ENCODE results near the gene INTS6L.
"Not testable (repeated sequence)": the region's sequence is repeated elsewhere in the genome, so short reads cannot be mapped to it uniquely, and the experiment has no call there.

The INTS6L gene

GRCh38 chrX:135581496-135581895 is 61.0 kb downstream of the INTS6L start:
- H3K36me3 ChIP-seq (ENCODE audit: low read length), result no peaks in the 10 kb centered on the region
- TF ChIP-seq, protein P1, sequence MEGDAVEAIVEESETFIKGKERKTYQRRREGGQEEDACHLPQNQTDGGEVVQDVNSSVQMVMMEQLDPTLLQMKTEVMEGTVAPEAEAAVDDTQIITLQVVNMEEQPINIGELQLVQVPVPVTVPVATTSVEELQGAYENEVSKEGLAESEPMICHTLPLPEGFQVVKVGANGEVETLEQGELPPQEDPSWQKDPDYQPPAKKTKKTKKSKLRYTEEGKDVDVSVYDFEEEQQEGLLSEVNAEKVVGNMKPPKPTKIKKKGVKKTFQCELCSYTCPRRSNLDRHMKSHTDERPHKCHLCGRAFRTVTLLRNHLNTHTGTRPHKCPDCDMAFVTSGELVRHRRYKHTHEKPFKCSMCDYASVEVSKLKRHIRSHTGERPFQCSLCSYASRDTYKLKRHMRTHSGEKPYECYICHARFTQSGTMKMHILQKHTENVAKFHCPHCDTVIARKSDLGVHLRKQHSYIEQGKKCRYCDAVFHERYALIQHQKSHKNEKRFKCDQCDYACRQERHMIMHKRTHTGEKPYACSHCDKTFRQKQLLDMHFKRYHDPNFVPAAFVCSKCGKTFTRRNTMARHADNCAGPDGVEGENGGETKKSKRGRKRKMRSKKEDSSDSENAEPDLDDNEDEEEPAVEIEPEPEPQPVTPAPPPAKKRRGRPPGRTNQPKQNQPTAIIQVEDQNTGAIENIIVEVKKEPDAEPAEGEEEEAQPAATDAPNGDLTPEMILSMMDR (IDR thresholded peaks at IDR 0.05; ENCODE audit: insufficient read depth, low read length, poor library complexity, severe bottlenecking), result no peak
- TF ChIP-seq EZH2phosphoT487 (conservative IDR thresholded peaks at IDR 0.05; ENCODE audit: low read length), result no peak
- no peak overlapping the region for H2AFZ ChIP-seq (ENCODE audit: low read depth, low read length, severe bottlenecking)
- no peak overlapping the region for H3K4me3 ChIP-seq (ENCODE audit: insufficient read depth, low read length, poor library complexity, severe bottlenecking)
- H3K9ac ChIP-seq (ENCODE audit: low read length), result no peak overlapping the region
- no peaks in the 10 kb centered on the region for H3F3A ChIP-seq (ENCODE audit: insufficient read depth)
- no peak overlapping the region for H3K27ac ChIP-seq (ENCODE audit: low read depth, low read length)
- no peaks in the 10 kb centered on the region for H3K27me3 ChIP-seq (ENCODE audit: low read length)
- H3K79me2 ChIP-seq (ENCODE audit: insufficient read depth, low read length), result no peaks in the 10 kb centered on the region
- no peaks in the 10 kb centered on the region for H4K20me1 ChIP-seq (ENCODE audit: low read depth, low read length)
- H3K9me3 ChIP-seq (ENCODE audit: insufficient read depth, low read length), result no peaks in the 10 kb centered on the region
- H3K4me2 ChIP-seq (ENCODE audit: low read depth, low read length, poor library complexity, severe bottlenecking), result no peak overlapping the region
- no peaks in the 10 kb centered on the region for H3K9me2 ChIP-seq (replicated peaks; ENCODE audit: insufficient read depth, low read length)

DNA sequence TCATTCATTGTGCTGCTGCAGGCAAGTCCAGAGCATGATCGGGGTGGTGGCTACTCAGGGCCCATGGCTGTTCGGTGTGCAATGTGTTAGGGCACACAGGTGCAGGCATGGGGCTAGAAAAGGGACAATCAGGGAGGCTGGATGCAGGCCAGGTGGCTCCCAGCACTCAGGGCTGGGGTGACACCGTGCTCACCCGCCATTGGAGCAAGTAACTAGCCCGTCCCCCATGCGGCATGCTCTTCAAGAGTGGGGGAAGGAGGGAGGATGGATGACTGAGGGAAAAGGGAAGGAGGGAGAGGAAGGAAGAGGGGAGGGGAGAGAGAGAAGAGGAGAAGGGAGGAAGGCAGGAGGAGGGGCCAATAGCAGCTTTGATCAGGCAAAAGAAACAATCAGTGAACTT is 64.7 kb downstream of the INTS6L start:
- Histone ChIP-seq H3K4me3 (ENCODE audit: insufficient read depth, low read length, poor library complexity, severe bottlenecking) (no peak overlapping the region), H4K20me1 (ENCODE audit: low read depth, low read length) (no peaks in the 10 kb centered on the region), H3K9me3 (ENCODE audit: insufficient read depth, low read length) (no peaks in the 10 kb centered on the region), H3F3A (ENCODE audit: insufficient read depth) (no peaks in the 10 kb centered on the region), H2AFZ (ENCODE audit: low read depth, low read length, severe bottlenecking) (no peak overlapping the region), H3K27me3 (ENCODE audit: low read length) (no peaks in the 10 kb centered on the region), H3K9me2 (replicated peaks; ENCODE audit: insufficient read depth, low read length) (no peaks in the 10 kb centered on the region), H3K9ac (ENCODE audit: low read length) (no peak overlapping the region), H3K4me2 (ENCODE audit: low read depth, low read length, poor library complexity, severe bottlenecking) (no peak overlapping the region), H3K79me2 (ENCODE audit: insufficient read depth, low read length) (no peaks in the 10 kb centered on the region), H3K36me3 (ENCODE audit: low read length) (no peaks in the 10 kb centered on the region), H3K27ac (ENCODE audit: low read depth, low read length) (no peak overlapping the region)
- no peak for TF ChIP-seq EZH2phosphoT487 (conservative IDR thresholded peaks at IDR 0.05; ENCODE audit: low read length)
- TF ChIP-seq, protein P1 (IDR thresholded peaks at IDR 0.05; ENCODE audit: insufficient read depth, low read length, poor library complexity, severe bottlenecking), result no peak

- TF ChIP-seq, protein P1 (IDR thresholded peaks at IDR 0.05; ENCODE audit: insufficient read depth, low read length, poor library complexity, severe bottlenecking), result no peak
- no peak for TF ChIP-seq EZH2phosphoT487 (conservative IDR thresholded peaks at IDR 0.05; ENCODE audit: low read length)
- Histone ChIP-seq H2AFZ (ENCODE audit: low read depth, low read length, severe bottlenecking) (no peak overlapping the region), H3K9me3 (ENCODE audit: insufficient read depth, low read length) (no peaks in the 10 kb centered on the region), H3K4me3 (ENCODE audit: insufficient read depth, low read length, poor library complexity, severe bottlenecking) (no peak overlapping the region), H3K27me3 (ENCODE audit: low read length) (no peaks in the 10 kb centered on the region), H3F3A (ENCODE audit: insufficient read depth) (no peaks in the 10 kb centered on the region), H4K20me1 (ENCODE audit: low read depth, low read length) (no peaks in the 10 kb centered on the region), H3K79me2 (ENCODE audit: insufficient read depth, low read length) (no peaks in the 10 kb centered on the region), H3K36me3 (ENCODE audit: low read length) (no peaks in the 10 kb centered on the region), H3K9me2 (replicated peaks; ENCODE audit: insufficient read depth, low read length) (no peaks in the 10 kb centered on the region), H3K9ac (ENCODE audit: low read length) (no peak overlapping the region), H3K27ac (ENCODE audit: low read depth, low read length) (no peak overlapping the region), H3K4me2 (ENCODE audit: low read depth, low read length, poor library complexity, severe bottlenecking) (no peak overlapping the region)
These were observed 71.4 kb downstream of the INTS6L start for GRCh38 chrX:135591871-135592270.

GRCh38 chrX:135594049-135594448 is 73.6 kb downstream of the INTS6L start:
- H3K9ac ChIP-seq (ENCODE audit: low read length); H3K9me2 ChIP-seq (replicated peaks; ENCODE audit: insufficient read depth, low read length); H3K36me3 ChIP-seq (ENCODE audit: low read length); H2AFZ ChIP-seq (ENCODE audit: low read depth, low read length, severe bottlenecking); H3K27me3 ChIP-seq (ENCODE audit: low read length); H3F3A ChIP-seq (ENCODE audit: insufficient read depth); H3K4me2 ChIP-seq (ENCODE audit: low read depth, low read length, poor library complexity, severe bottlenecking); H3K27ac ChIP-seq (ENCODE audit: low read depth, low read length); H3K4me3 ChIP-seq (ENCODE audit: insufficient read depth, low read length, poor library complexity, severe bottlenecking); H3K79me2 ChIP-seq (ENCODE audit: insufficient read depth, low read length); H4K20me1 ChIP-seq (ENCODE audit: low read depth, low read length); H3K9me3 ChIP-seq (ENCODE audit: insufficient read depth, low read length): not testable (repeated sequence)

- H3K4me2 ChIP-seq (ENCODE audit: low read depth, low read length, poor library complexity, severe bottlenecking); H3K27me3 ChIP-seq (ENCODE audit: low read length); H3K9ac ChIP-seq (ENCODE audit: low read length); H3K79me2 ChIP-seq (ENCODE audit: insufficient read depth, low read length); H4K20me1 ChIP-seq (ENCODE audit: low read depth, low read length); H3K4me3 ChIP-seq (ENCODE audit: insufficient read depth, low read length, poor library complexity, severe bottlenecking); H2AFZ ChIP-seq (ENCODE audit: low read depth, low read length, severe bottlenecking); H3K9me3 ChIP-seq (ENCODE audit: insufficient read depth, low read length); H3K36me3 ChIP-seq (ENCODE audit: low read length); H3K27ac ChIP-seq (ENCODE audit: low read depth, low read length); H3K9me2 ChIP-seq (replicated peaks; ENCODE audit: insufficient read depth, low read length); H3F3A ChIP-seq (ENCODE audit: insufficient read depth): not testable (repeated sequence)
These were observed 74.0 kb downstream of the INTS6L start for GRCh38 chrX:135594453-135594852.
